Chondrocyte (in vitro differentiated cells): ENCODE data around the gene DNAL4. TPM values are rescaled to one million over a fixed set of nuclear protein-coding genes. Genes with fewer than 3 reads are reported as not detected.
A peak's percentile ranks its signal among the peaks of the same experiment; 100 is the strongest.

Experiments used
- DNase-seq: peaks from one replicate; pipeline ENCODE4 v3.0.0; 2021; ENCODE audit warnings: mixed read lengths, low spot score
- H3K27ac Mint-ChIP-seq: one replicate; pipeline ENCODE4 v1.8.0; 2021; ENCODE audit warnings: mild to moderate bottlenecking, moderate library complexity, mixed read lengths; ENCODE audit not compliant: unreplicated experiment
- H3K27me3 Mint-ChIP-seq: 2 replicates; pipeline ENCODE4 v1.8.0; 2021; ENCODE audit warnings: low read depth, mixed read lengths
- H3K36me3 Mint-ChIP-seq: 2 replicates; pipeline ENCODE4 v1.8.0; 2021; ENCODE audit warnings: low read depth, mixed read lengths
- H3K4me1 Mint-ChIP-seq: 2 replicates; pipeline ENCODE4 v1.8.0; 2021; ENCODE audit warnings: low read depth, mild to moderate bottlenecking, mixed read lengths
- H3K4me3 Mint-ChIP-seq: one replicate; pipeline ENCODE4 v1.8.0; 2021; ENCODE audit warnings: mild to moderate bottlenecking, moderate library complexity, mixed read lengths; ENCODE audit not compliant: unreplicated experiment
- H3K9me3 Mint-ChIP-seq: 2 replicates; pipeline ENCODE4 v1.8.0; 2021; ENCODE audit warnings: low read depth, mixed read lengths
- long read RNA-seq: library from polyadenylated mRNA; stranded (forward); transcript quantifications from one replicate; pipeline ENCODE4 v2.0.0, GENCODE V29; 2021
- total RNA-seq: library from RNA; stranded (reverse); gene quantifications from 3 replicates; pipeline ENCODE4 v1.2.1, GENCODE V29; 2021
- TF ChIP-seq, protein P1 (sequence below): fragments of 200-600 bp; sonication (generic); IDR thresholded peaks from 2 replicates; pipeline ENCODE4 v1.5.0; 2021; ENCODE audit warnings: antibody characterized with exemption, mild to moderate bottlenecking, moderate library complexity

DNAL4 gene
- total RNA-seq = 10.8 to 14.3 TPM (median 11.8 TPM) in 3 replicates
- long read RNA-seq, transcript DNAL4-201 (4 exons, 1,504 nt) = major isoform, 15 of 16 reads
- long read RNA-seq, partial matches to known transcripts = 1 of 16 reads
- long read RNA-seq, other reads (novel, unspliced or antisense) = 0 of 16 reads

DNA sequence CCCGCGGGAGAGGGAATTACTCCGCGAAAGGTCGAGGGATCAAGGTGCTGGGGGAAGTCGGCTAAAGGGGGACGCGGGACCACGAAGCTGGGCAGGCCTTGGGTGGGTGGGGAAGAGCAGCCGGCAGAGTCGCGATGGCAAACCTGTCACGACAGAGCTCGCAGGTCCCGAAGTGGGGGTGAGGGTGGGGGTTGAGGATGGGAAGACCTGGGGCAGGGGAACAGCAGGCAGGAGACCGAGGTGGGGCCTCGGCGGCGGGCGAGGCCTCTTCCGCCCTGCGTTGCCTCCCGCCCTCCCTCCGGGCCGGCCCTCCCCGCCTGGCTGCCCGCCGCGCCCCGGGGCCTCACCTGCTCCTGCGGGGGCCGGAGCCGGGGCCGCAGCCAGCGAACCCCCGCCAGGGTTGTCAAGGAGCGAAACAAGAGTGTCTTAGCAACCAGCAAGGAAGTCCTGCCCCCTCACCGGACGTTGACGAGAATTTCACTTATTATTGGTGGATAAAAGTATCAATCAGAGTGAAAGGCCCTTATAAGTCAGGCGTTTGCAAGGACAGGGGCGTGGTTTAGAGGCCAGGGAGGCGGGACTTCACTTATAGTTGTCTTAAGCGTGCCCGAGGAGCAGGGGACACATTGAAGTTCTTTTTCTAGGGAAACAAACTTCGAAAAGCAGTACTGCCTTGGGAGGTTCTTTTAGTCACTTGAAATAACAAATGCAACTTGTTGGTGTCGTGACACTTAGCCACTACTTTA, at the start of gene DNAL4:
Gene DNAL4 (minus strand): TSS at position 423 of the 746 bp plus-strand sequence. CDS start 11,412 bp downstream, outside the sequence.
- TF ChIP-seq, protein P1, sequence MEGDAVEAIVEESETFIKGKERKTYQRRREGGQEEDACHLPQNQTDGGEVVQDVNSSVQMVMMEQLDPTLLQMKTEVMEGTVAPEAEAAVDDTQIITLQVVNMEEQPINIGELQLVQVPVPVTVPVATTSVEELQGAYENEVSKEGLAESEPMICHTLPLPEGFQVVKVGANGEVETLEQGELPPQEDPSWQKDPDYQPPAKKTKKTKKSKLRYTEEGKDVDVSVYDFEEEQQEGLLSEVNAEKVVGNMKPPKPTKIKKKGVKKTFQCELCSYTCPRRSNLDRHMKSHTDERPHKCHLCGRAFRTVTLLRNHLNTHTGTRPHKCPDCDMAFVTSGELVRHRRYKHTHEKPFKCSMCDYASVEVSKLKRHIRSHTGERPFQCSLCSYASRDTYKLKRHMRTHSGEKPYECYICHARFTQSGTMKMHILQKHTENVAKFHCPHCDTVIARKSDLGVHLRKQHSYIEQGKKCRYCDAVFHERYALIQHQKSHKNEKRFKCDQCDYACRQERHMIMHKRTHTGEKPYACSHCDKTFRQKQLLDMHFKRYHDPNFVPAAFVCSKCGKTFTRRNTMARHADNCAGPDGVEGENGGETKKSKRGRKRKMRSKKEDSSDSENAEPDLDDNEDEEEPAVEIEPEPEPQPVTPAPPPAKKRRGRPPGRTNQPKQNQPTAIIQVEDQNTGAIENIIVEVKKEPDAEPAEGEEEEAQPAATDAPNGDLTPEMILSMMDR = no peak
- Mint-ChIP-seq H3K27ac (peak within 1 kb of the TSS; percentile 70), H3K9me3 (peaks cover 2% of the 10 kb centered on the region), H3K36me3 (peaks cover 2% of the 10 kb centered on the region), H3K27me3 (peaks cover 27% of the 10 kb centered on the region), H3K4me3 (peak within 1 kb of the TSS; percentile 81), H3K4me1 (peaks cover 12% of the 10 kb centered on the region)
- no peak for DNase-seq

DNA sequence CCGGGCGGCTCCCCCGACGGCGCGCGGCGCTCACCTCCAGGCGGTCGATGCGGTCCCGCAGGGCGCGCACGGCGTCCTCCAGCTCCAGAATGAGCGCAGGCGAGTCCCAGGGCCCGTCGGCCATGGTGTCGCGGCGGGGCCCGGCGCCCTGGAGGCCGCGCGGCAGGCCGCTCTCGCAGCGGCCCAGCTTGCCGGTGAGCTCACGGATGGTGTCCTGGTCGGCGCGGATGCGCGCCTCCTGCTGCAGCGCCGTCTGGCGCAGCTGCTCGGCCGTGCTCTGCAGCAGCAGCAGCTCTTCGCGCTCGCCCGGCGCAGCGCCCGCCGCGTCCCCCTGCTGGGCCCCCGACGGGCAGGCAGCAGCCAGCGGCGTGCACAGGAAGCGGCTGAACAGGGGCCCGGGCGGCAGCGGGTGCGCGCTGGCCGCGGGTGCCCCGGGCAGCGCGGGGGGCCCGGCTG, 49.3 kb upstream of the DNAL4 start:
- no peak for DNase-seq
- peak overlapping the region; percentile 12 for H3K4me3 Mint-ChIP-seq
- H3K36me3 Mint-ChIP-seq = peaks cover 12% of the 10 kb centered on the region
- H3K27me3 Mint-ChIP-seq = peaks cover 6% of the 10 kb centered on the region
- no peak overlapping the region for H3K27ac Mint-ChIP-seq
- H3K9me3 Mint-ChIP-seq = no peaks in the 10 kb centered on the region
- TF ChIP-seq, protein P1 = peak; percentile 71
- H3K4me1 Mint-ChIP-seq = peaks cover 42% of the 10 kb centered on the region

DNA sequence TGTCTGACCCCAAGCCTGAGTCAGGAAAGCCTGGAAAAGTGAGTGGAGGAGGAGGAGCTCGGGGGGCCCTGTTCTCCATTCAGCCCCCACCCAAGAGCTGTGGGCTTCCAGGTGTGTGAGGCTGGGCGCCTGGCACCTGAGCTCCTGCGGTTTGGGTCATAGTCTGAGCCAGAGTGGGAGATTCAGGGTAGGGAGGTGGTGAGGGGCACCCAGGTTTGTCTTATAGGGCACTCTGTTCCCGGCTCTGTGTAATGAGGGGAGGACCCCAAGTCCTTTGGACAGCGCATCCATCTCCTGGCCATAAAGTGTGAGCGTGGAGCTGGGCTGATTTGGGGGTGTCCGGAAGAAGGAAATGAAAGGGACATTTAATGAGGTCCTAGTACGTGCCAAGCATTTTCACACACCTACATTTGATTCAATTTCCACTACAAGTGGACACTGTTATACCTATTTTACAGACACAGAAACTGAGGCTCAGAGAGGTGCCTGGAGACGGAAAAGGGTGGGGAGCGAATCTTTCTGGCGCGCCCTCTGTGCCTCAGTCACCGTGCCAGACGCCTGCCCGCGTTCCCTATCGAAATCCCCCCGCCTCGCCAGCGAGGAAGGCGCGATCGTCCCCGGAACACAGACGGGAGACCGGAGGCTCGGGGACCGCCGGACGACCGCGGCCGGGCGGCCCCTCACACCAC, 48.7 kb upstream of the DNAL4 start:
- Mint-ChIP-seq H3K27me3 (peaks cover 6% of the 10 kb centered on the region), H3K4me1 (peaks cover 42% of the 10 kb centered on the region), H3K27ac (no peak overlapping the region), H3K4me3 (peak overlapping the region; percentile 73), H3K9me3 (no peaks in the 10 kb centered on the region), H3K36me3 (peaks cover 15% of the 10 kb centered on the region)
- TF ChIP-seq, protein P1 = no peak
- DNase-seq = no peak

GRCh38 chr22:38841635-38842034, 47.7 kb upstream of the DNAL4 start:
- Mint-ChIP-seq H3K27me3 (peaks cover 8% of the 10 kb centered on the region), H3K36me3 (peaks cover 15% of the 10 kb centered on the region), H3K9me3 (no peaks in the 10 kb centered on the region), H3K4me1 (peaks cover 38% of the 10 kb centered on the region), H3K4me3 (peak overlapping the region; percentile 73), H3K27ac (no peak overlapping the region)
- DNase-seq = no peak
- TF ChIP-seq, protein P1 = no peak

- peaks cover 9% of the 10 kb centered on the region for H3K27me3 Mint-ChIP-seq
- no peak for DNase-seq
- no peak overlapping the region for H3K4me3 Mint-ChIP-seq
- no peak overlapping the region for H3K27ac Mint-ChIP-seq
- peaks cover 34% of the 10 kb centered on the region for H3K4me1 Mint-ChIP-seq
- H3K9me3 Mint-ChIP-seq = no peaks in the 10 kb centered on the region
- H3K36me3 Mint-ChIP-seq = peaks cover 15% of the 10 kb centered on the region
- TF ChIP-seq, protein P1 = no peak
Observed at GRCh38 chr22:38841211-38841610, 47.3 kb upstream of the DNAL4 start.
